KMS-11 (cell line): ENCODE results near the gene SLC25A3.

Source experiments
- H2AFZ ChIP-seq: fragments of 200-600 bp; sonication (generic); 2 replicates; pipeline ENCODE4 v1.6.1; 2016; ENCODE audit warnings: antibody characterized with exemption, mixed run types, low read depth
- H3K27ac ChIP-seq: fragments of 200-600 bp; sonication (generic); 2 replicates; pipeline ENCODE4 v1.6.1; 2016; ENCODE audit warnings: mild to moderate bottlenecking, mixed run types
- H3K27me3 ChIP-seq: fragments of 200-600 bp; sonication (generic); 2 replicates; pipeline ENCODE4 v1.6.1; 2017; ENCODE audit warnings: mild to moderate bottlenecking, low read depth, mixed run types, moderate library complexity; ENCODE audit not compliant: insufficient read depth
- H3K36me3 ChIP-seq: fragments of 200-600 bp; sonication (generic); 2 replicates; pipeline ENCODE4 v1.6.1; 2017; ENCODE audit warnings: mild to moderate bottlenecking, mixed run types; ENCODE audit not compliant: insufficient read depth
- H3K4me1 ChIP-seq: fragments of 200-600 bp; sonication (generic); 2 replicates; pipeline ENCODE4 v1.6.1; 2016; ENCODE audit warnings: mild to moderate bottlenecking, low read depth, mixed run types; ENCODE audit not compliant: poor library complexity, severe bottlenecking
- H3K4me2 ChIP-seq: fragments of 200-600 bp; sonication (generic); 2 replicates; pipeline ENCODE4 v1.7.0; 2016; ENCODE audit warnings: mild to moderate bottlenecking, mixed run types
- H3K4me3 ChIP-seq: fragments of 200-600 bp; sonication (generic); IDR thresholded peaks from 2 replicates; pipeline ENCODE4 v1.6.1; 2017; ENCODE audit warnings: low read depth, low read length, mixed read lengths; ENCODE audit not compliant: insufficient read depth
- H3K79me2 ChIP-seq: fragments of 200-600 bp; sonication (generic); 2 replicates; pipeline ENCODE4 v1.6.1; 2016; ENCODE audit warnings: low read depth, mixed run types; ENCODE audit not compliant: insufficient read depth
- H3K9ac ChIP-seq: fragments of 200-600 bp; sonication (generic); 2 replicates; pipeline ENCODE4 v1.6.1; 2016; ENCODE audit warnings: mild to moderate bottlenecking, mixed run types
- H4K20me1 ChIP-seq: fragments of 200-600 bp; sonication (generic); 2 replicates; pipeline ENCODE4 v1.6.1; 2016; ENCODE audit warnings: mild to moderate bottlenecking, mixed run types; ENCODE audit not compliant: insufficient read depth
- TF ChIP-seq, protein P1 (sequence below): fragments of 200-600 bp; sonication (generic); conservative IDR thresholded peaks from 2 replicates; pipeline ENCODE4 v1.6.1; 2017; ENCODE audit warnings: low read depth, mild to moderate bottlenecking, antibody characterized with exemption, low read length, moderate library complexity, mixed read lengths

SLC25A3 gene

DNA sequence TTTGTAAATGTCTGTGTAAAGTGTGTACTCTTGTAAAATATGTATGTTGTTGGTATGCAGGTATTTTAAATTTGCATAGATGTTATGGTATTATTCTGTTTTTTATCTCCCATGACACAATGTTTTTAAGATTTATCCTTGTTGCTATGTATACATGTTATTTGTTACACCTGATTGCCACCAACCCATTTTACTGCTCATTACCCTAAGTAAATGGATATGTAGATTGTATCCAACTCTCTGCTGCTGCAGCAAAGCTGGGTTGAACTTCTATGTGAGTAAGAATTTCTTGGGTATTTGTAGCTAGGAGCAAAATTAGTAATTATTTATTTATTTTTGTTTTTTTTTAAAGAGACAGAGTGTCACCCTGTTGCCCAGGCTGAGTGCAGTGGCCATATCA, 57.8 kb downstream of the SLC25A3 start:
- H3K4me2 ChIP-seq = no peak overlapping the region
- TF ChIP-seq, protein P1, sequence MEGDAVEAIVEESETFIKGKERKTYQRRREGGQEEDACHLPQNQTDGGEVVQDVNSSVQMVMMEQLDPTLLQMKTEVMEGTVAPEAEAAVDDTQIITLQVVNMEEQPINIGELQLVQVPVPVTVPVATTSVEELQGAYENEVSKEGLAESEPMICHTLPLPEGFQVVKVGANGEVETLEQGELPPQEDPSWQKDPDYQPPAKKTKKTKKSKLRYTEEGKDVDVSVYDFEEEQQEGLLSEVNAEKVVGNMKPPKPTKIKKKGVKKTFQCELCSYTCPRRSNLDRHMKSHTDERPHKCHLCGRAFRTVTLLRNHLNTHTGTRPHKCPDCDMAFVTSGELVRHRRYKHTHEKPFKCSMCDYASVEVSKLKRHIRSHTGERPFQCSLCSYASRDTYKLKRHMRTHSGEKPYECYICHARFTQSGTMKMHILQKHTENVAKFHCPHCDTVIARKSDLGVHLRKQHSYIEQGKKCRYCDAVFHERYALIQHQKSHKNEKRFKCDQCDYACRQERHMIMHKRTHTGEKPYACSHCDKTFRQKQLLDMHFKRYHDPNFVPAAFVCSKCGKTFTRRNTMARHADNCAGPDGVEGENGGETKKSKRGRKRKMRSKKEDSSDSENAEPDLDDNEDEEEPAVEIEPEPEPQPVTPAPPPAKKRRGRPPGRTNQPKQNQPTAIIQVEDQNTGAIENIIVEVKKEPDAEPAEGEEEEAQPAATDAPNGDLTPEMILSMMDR = no peak
- H4K20me1 ChIP-seq = no peaks in the 10 kb centered on the region
- no peak overlapping the region for H3K9ac ChIP-seq
- no peaks in the 10 kb centered on the region for H3K4me1 ChIP-seq
- no peak overlapping the region for H3K27ac ChIP-seq
- H3K79me2 ChIP-seq = no peaks in the 10 kb centered on the region
- H2AFZ ChIP-seq = no peak overlapping the region
- no peak overlapping the region for H3K4me3 ChIP-seq
- no peaks in the 10 kb centered on the region for H3K27me3 ChIP-seq
- no peaks in the 10 kb centered on the region for H3K36me3 ChIP-seq

DNA sequence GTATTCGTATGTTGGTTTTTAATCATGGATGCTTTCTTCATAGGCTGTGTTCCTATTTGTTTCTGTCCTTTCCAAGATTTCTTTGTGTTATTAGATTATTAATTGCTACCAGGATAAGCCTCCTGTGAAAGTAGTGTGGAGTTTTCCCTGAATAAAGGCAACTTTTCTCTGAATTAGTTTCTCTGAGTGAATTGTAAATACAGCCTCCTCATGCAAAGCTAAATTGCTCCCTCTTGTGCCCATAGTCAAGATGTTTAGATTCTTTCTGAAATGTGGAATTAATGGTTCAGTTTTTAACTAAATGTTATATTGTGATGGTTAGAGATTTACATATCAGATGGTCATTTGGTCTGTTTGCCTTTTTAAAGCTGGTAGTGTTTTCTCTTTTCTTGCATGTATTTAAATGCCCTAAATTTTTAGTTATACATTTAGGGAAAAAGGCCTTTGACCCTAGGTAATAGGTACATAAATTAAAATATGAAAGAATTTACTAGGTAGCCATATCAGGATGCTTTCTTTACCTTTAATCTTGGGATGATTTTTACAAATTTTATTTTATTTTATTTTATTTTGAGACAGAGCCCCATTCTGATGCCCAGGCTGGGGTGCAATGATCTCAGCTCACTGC, 60.5 kb downstream of the SLC25A3 start:
- Histone ChIP-seq H3K36me3 (no peaks in the 10 kb centered on the region), H4K20me1 (no peaks in the 10 kb centered on the region), H3K4me3 (no peak overlapping the region), H3K79me2 (no peaks in the 10 kb centered on the region), H3K9ac (no peak overlapping the region), H3K4me1 (no peaks in the 10 kb centered on the region), H2AFZ (no peak overlapping the region), H3K27me3 (no peaks in the 10 kb centered on the region), H3K27ac (no peak overlapping the region), H3K4me2 (no peak overlapping the region)
- TF ChIP-seq, protein P1 = peak; percentile 55
